Calu3 (cell line): Measurements from ENCODE around the gene ATP5F1C. TPM values are rescaled to one million over a fixed set of nuclear protein-coding genes. Genes with fewer than 3 reads are reported as not detected.

Experiments
- BruUV-seq: library from RNA; stranded (reverse); fragments of 400-500 nt; replicated peaks from 2 replicates; lab custom pipeline; 2021; lab: Mats Ljungman, UMichigan
- CTCF ChIA-PET: fragments of 300-600 bp; sonication (Branson Sonifier 250); formaldehyde crosslinking; loops from one replicate; lab custom pipeline; 2022; ENCODE audit warnings: antibody characterized with exemption; lab: Charles Lee
- DNase-seq: peaks from one replicate; pipeline ENCODE4 v3.0.0; 2022
- H3K27ac Mint-ChIP-seq: one replicate; pipeline ENCODE4 v1.8.0; 2022; ENCODE audit warnings: mixed read lengths; ENCODE audit not compliant: unreplicated experiment
- H3K27me3 Mint-ChIP-seq: one replicate; pipeline ENCODE4 v1.8.0; 2022; ENCODE audit warnings: mixed read lengths; ENCODE audit not compliant: unreplicated experiment
- H3K36me3 Mint-ChIP-seq: one replicate; pipeline ENCODE4 v1.8.0; 2022; ENCODE audit warnings: mild to moderate bottlenecking, moderate library complexity, mixed read lengths; ENCODE audit not compliant: insufficient read depth, unreplicated experiment
- H3K4me1 Mint-ChIP-seq: one replicate; pipeline ENCODE4 v1.8.0; 2022; ENCODE audit warnings: mild to moderate bottlenecking, low read depth, mixed read lengths; ENCODE audit not compliant: unreplicated experiment
- H3K4me3 Mint-ChIP-seq: one replicate; pipeline ENCODE4 v1.8.0; 2022; ENCODE audit warnings: mild to moderate bottlenecking, low read depth, moderate library complexity, mixed read lengths; ENCODE audit not compliant: unreplicated experiment
- H3K9me3 Mint-ChIP-seq: one replicate; pipeline ENCODE4 v1.8.0; 2022; ENCODE audit warnings: low read depth, mixed read lengths; ENCODE audit not compliant: unreplicated experiment
- intact Hi-C: fragments of 100-400 bp; cut with micrococcal nuclease; formaldehyde crosslinking; loops from one replicate; pipeline ENCODE4 v1.10.0; 2022; ENCODE audit not compliant: unreplicated experiment
- total RNA-seq: library from RNA; stranded (reverse); gene quantifications from 2 replicates; pipeline ENCODE4 v1.2.3, GENCODE V29; 2022
- TF ChIP-seq, protein P1 (sequence below): fragments of 200-600 bp; IDR thresholded peaks from one replicate; pipeline ENCODE4 v1.8.0; 2022; ENCODE audit warnings: antibody characterized with exemption; ENCODE audit not compliant: unreplicated experiment

ATP5F1C gene
- total RNA-seq, 1 experiment from 2014 or later = 373 TPM

DNA sequence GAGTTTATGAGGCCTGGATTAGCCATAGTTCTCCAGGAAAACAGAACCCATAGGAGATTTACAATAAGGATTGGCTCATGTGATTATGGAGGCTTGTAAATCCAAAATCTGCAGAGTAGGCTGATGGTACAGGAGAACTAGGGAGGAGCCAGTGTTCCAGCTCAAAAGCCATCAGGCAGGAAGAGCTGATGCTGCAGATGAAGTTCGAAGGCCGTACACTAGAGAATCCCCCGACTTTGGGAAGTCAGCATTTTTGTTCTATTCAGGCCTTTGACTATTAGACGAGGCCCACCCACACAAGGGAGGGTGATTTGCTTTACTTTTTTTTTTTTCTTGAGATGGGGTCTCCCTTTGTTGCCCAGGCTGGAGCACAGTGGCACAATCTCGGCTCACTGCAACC, 37.8 kb upstream of the ATP5F1C start:
- no peak overlapping the region for H3K27ac Mint-ChIP-seq
- intact Hi-C loops = loop anchor here (5.0 kb wide), 1 partner anchor 63 kb away; no protein-coding TSS in a partner anchor
- BruUV-seq = no TSS peak
- no peak for DNase-seq
- CTCF ChIA-PET = no interaction called here
- peaks cover 20% of the 10 kb centered on the region for H3K36me3 Mint-ChIP-seq
- H3K9me3 Mint-ChIP-seq = no peaks in the 10 kb centered on the region
- TF ChIP-seq, protein P1, sequence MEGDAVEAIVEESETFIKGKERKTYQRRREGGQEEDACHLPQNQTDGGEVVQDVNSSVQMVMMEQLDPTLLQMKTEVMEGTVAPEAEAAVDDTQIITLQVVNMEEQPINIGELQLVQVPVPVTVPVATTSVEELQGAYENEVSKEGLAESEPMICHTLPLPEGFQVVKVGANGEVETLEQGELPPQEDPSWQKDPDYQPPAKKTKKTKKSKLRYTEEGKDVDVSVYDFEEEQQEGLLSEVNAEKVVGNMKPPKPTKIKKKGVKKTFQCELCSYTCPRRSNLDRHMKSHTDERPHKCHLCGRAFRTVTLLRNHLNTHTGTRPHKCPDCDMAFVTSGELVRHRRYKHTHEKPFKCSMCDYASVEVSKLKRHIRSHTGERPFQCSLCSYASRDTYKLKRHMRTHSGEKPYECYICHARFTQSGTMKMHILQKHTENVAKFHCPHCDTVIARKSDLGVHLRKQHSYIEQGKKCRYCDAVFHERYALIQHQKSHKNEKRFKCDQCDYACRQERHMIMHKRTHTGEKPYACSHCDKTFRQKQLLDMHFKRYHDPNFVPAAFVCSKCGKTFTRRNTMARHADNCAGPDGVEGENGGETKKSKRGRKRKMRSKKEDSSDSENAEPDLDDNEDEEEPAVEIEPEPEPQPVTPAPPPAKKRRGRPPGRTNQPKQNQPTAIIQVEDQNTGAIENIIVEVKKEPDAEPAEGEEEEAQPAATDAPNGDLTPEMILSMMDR = no peak
- no peaks in the 10 kb centered on the region for H3K27me3 Mint-ChIP-seq
- no peaks in the 10 kb centered on the region for H3K4me1 Mint-ChIP-seq
- H3K4me3 Mint-ChIP-seq = no peak overlapping the region

DNA sequence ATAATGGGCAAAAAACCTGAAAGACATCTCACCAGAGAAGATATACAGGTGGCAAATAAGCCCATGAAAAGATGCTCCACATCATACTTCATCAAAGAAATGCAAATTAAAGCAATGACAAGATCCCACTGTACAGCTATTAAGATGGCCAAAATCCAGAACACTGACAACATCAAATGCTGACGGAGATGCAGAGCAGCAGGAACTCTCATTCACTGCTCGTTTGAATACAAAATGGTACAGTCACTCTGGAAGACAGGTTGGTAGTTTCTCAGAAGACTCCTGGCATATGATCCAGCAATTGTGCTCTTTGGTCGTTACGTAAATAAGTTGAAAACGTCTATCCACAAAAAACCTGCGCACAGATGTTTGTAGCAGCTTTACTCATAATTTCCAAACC, 35.7 kb upstream of the ATP5F1C start:
- CTCF ChIA-PET = no interaction called here
- Mint-ChIP-seq H3K9me3 (no peaks in the 10 kb centered on the region), H3K27me3 (no peaks in the 10 kb centered on the region), H3K4me3 (no peak overlapping the region), H3K27ac (no peak overlapping the region), H3K4me1 (no peaks in the 10 kb centered on the region), H3K36me3 (peaks cover 20% of the 10 kb centered on the region)
- intact Hi-C loops = loop anchor here (5.0 kb wide), 1 partner anchor 65 kb away; no protein-coding TSS in a partner anchor
- BruUV-seq = no TSS peak
- TF ChIP-seq, protein P1 = no peak
- DNase-seq = no peak

DNA sequence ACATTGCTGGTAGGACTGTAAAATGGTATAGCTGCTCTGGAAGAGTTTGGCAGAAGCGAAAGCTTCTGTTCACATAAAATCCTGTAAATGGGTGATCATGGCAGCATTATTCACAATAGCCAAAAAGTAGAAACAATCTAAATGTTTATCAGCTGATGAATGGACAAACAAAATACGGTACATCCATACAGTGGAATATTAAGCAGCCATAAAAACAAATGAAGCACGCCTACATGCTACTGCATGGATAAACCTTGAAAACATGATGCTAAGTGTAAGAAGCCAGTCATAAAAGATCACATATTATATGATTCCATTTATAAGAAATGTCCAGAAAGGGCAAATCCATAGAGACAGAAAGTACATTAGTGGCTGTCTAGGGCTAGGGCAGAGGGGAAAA, 32.9 kb upstream of the ATP5F1C start:
- Mint-ChIP-seq H3K4me1 (no peaks in the 10 kb centered on the region), H3K9me3 (no peaks in the 10 kb centered on the region), H3K27me3 (no peaks in the 10 kb centered on the region), H3K36me3 (peaks cover 37% of the 10 kb centered on the region), H3K27ac (no peak overlapping the region), H3K4me3 (no peak overlapping the region)
- CTCF ChIA-PET = interaction anchor here (2.1 kb wide), 1 partner anchor 48 kb away, joined by 6 read pairs; no protein-coding TSS in a partner anchor
- no peak for DNase-seq
- BruUV-seq = no TSS peak
- intact Hi-C loops = no loop called here
- TF ChIP-seq, protein P1 = no peak

DNA sequence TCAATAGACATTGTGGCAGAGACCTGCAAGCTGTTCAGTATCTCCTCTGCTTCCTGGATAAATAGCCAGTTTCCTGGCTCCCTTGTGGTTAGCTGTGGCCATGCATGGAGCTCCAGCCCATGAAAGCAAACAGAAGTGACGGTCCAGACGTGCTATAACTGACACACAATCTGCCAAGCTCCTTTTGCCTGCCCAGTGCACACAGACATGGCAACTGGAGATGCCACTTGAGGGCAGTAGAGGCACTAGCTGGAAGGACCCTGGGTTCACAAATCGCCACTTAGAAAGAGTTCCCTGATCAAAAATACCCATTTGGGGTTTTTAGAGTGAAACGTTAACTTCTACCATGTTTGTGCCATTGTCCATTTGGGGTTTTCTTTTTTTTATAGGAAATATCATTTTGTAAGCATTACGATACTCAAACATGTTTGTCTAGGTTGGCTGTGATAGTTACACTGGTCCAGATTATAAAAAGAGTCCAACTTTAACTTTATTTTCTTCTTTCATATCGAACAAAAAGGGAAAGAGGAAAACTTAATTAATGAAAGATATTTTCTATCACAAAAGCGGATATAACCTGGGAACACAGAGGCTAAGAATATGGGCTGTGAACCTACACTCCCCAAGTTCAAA, 31.5 kb upstream of the ATP5F1C start:
- BruUV-seq = no TSS peak
- no peaks in the 10 kb centered on the region for H3K9me3 Mint-ChIP-seq
- intact Hi-C loops = loop anchor here (1.0 to 2.0 kb wide), 3 partner anchors 50 to 1549 kb away; no protein-coding TSS in a partner anchor
- H3K4me1 Mint-ChIP-seq = no peaks in the 10 kb centered on the region
- CTCF ChIA-PET = interaction anchor here (0.5 to 2.1 kb wide), 6 partner anchors 36 to 882 kb away, joined by 3 to 17 read pairs (median 4); no protein-coding TSS in a partner anchor
- no peaks in the 10 kb centered on the region for H3K27me3 Mint-ChIP-seq
- H3K4me3 Mint-ChIP-seq = no peak overlapping the region
- DNase-seq = peak; percentile 47
- peaks cover 42% of the 10 kb centered on the region for H3K36me3 Mint-ChIP-seq
- no peak overlapping the region for H3K27ac Mint-ChIP-seq
- TF ChIP-seq, protein P1 = peak; percentile 48
